Nephron progenitor cell (in vitro differentiated cells): ENCODE results near the gene UBR1.
"Not testable (repeated sequence)": the region's sequence is repeated elsewhere in the genome, so short reads cannot be mapped to it uniquely, and the experiment has no call there.

Experiments used
- DNase-seq: peaks from one replicate; pipeline ENCODE4 v3.0.0; 2021
- H3K27ac Mint-ChIP-seq: 2 replicates; pipeline ENCODE4 v1.8.0; 2021; ENCODE audit warnings: mild to moderate bottlenecking, moderate library complexity, mixed read lengths
- H3K27me3 Mint-ChIP-seq: 2 replicates; pipeline ENCODE4 v1.8.0; 2021; ENCODE audit warnings: mild to moderate bottlenecking, low read depth, mixed read lengths; ENCODE audit not compliant: poor library complexity
- H3K36me3 Mint-ChIP-seq: 2 replicates; pipeline ENCODE4 v1.8.0; 2021; ENCODE audit warnings: low read depth, mixed read lengths
- H3K4me1 Mint-ChIP-seq: 2 replicates; pipeline ENCODE4 v1.8.0; 2021; ENCODE audit warnings: mixed read lengths
- H3K4me3 Mint-ChIP-seq: 2 replicates; pipeline ENCODE4 v1.8.0; 2021; ENCODE audit warnings: mild to moderate bottlenecking, moderate library complexity, mixed read lengths
- H3K9me3 Mint-ChIP-seq: 2 replicates; pipeline ENCODE4 v1.8.0; 2021; ENCODE audit warnings: mild to moderate bottlenecking, moderate library complexity, mixed read lengths
- CTCF ChIP-seq: fragments of 200-600 bp; sonication (generic); IDR thresholded peaks from 2 replicates; pipeline ENCODE4 v1.5.0; 2021; ENCODE audit warnings: antibody characterized with exemption

UBR1 gene

DNA sequence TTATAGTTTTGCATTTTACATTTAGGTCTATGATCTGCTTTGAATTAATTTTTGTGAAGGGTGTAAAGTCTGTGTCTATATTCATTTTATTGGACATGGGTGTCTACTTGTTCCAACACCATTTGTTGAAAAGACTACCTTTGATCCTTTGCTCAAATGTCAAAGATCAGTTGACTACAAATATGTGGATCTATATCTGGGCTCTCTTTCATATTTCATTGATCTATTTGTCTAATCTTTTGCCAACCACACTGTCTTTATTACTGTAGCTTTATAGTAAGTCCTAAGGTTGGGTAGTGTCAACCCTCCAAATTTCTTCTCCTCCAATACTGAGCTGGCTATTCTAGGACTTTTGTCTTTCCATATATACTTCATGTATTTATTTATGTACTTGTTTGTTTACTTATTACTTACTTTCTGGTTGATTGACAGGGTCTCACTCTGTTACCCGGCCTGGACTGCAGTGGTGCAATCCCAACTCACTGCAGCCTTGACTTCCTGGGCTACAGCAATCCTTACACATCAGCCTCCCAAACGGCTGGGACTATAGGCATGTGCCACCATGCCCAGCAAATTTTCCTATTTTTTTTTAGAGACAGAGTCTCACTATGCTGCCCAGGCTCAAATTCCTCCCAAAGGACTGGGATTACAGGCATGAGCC, 131.5 kb downstream of the UBR1 start:
- Mint-ChIP-seq H3K9me3 (peaks cover 36% of the 10 kb centered on the region), H3K36me3 (peaks cover 91% of the 10 kb centered on the region), H3K4me3 (no peak overlapping the region), H3K4me1 (no peaks in the 10 kb centered on the region), H3K27ac (no peak overlapping the region), H3K27me3 (no peaks in the 10 kb centered on the region)
- TF ChIP-seq CTCF = no peak
- no peak for DNase-seq

- TF ChIP-seq CTCF = no peak
- peaks cover 44% of the 10 kb centered on the region for H3K9me3 Mint-ChIP-seq
- DNase-seq = no peak
- H3K4me3 Mint-ChIP-seq = no peak overlapping the region
- peaks cover 96% of the 10 kb centered on the region for H3K36me3 Mint-ChIP-seq
- H3K4me1 Mint-ChIP-seq = no peaks in the 10 kb centered on the region
- no peaks in the 10 kb centered on the region for H3K27me3 Mint-ChIP-seq
- no peak overlapping the region for H3K27ac Mint-ChIP-seq
Observed at GRCh38 chr15:42973114-42973513, 132.7 kb downstream of the UBR1 start.

- no peaks in the 10 kb centered on the region for H3K27me3 Mint-ChIP-seq
- no peak for DNase-seq
- no peak overlapping the region for H3K4me3 Mint-ChIP-seq
- no peaks in the 10 kb centered on the region for H3K4me1 Mint-ChIP-seq
- H3K9me3 Mint-ChIP-seq = peaks cover 44% of the 10 kb centered on the region
- peaks cover 85% of the 10 kb centered on the region for H3K36me3 Mint-ChIP-seq
- TF ChIP-seq CTCF = no peak
- H3K27ac Mint-ChIP-seq = no peak overlapping the region
Observed at GRCh38 chr15:42971830-42972229, 134.0 kb downstream of the UBR1 start.

DNA sequence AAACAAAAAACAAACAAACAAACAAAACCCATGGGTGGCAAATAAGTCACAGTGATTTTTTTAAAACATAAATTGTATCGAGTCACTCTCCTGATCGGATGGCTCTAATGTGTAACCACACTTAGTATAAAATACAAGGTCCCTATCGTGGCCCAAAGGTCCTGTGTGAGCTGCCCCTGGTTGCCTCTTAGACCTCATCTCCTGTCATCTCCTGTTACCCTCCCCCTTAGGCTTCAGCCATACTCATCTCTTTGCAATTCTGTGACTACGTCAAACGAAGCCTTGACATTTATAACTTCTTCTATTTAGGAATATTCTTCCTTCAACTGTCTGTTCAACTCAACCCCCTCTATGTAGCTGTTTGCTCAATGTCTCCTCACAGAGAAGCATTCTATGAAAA, 141.4 kb downstream of the UBR1 start:
- no peak for TF ChIP-seq CTCF
- Mint-ChIP-seq H3K27ac (peak overlapping the region; percentile 80), H3K36me3 (peaks cover 61% of the 10 kb centered on the region), H3K27me3 (no peaks in the 10 kb centered on the region), H3K4me3 (no peak overlapping the region), H3K4me1 (no peaks in the 10 kb centered on the region), H3K9me3 (peaks cover 10% of the 10 kb centered on the region)
- DNase-seq = no peak

- DNase-seq = no peak
- no peak overlapping the region for H3K4me3 Mint-ChIP-seq
- no peaks in the 10 kb centered on the region for H3K9me3 Mint-ChIP-seq
- no peak overlapping the region for H3K27ac Mint-ChIP-seq
- peaks cover 71% of the 10 kb centered on the region for H3K36me3 Mint-ChIP-seq
- peaks cover 2% of the 10 kb centered on the region for H3K27me3 Mint-ChIP-seq
- no peak for TF ChIP-seq CTCF
- no peaks in the 10 kb centered on the region for H3K4me1 Mint-ChIP-seq
Observed at GRCh38 chr15:42955518-42955917, 150.3 kb downstream of the UBR1 start.

DNA sequence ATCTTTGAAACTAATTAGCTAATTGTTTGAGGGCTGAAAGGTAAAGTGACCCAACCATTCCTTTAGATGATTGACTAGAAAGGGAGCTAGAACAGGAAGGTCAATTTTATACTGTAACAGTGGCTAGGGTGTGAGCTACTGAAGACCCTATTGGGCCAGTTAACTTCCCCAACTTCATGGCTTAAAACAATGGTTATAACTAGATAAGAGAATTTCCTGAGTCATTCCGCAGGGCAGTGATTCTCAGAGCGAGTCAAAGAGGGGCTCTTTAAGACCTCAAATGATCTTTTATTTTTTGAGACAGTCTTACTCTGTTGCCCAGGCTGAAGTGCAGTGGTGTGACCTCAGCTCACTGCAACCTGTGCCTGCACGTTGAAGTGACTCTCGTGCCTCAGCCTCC, 151.5 kb downstream of the UBR1 start:
- Mint-ChIP-seq H3K36me3 (peaks cover 71% of the 10 kb centered on the region), H3K4me1 (no peaks in the 10 kb centered on the region), H3K27me3 (peaks cover 2% of the 10 kb centered on the region), H3K27ac (no peak overlapping the region), H3K9me3 (peaks cover 4% of the 10 kb centered on the region), H3K4me3 (no peak overlapping the region)
- TF ChIP-seq CTCF = no peak
- no peak for DNase-seq

DNA sequence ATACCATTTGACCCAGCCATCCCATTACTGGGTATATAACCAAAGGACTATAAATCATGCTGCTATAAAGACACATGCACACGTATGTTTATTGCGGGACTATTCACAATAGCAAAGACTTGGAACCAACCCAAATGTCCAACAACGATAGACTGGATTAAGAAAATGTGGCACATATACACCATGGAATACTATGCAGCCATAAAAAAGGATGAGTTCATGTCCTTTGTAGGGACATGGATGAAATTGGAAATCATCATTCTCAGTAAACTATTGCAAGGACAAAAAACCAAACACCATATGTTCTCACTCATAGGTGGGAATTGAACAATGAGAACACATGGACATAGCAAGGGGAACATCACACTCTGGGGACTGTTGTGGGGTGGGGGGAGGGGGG, 156.9 kb downstream of the UBR1 start:
- not testable (repeated sequence) for H3K4me3 Mint-ChIP-seq, H3K27me3 Mint-ChIP-seq, H3K27ac Mint-ChIP-seq, DNase-seq, H3K4me1 Mint-ChIP-seq
- peaks cover 11% of the 10 kb centered on the region for H3K9me3 Mint-ChIP-seq
- H3K36me3 Mint-ChIP-seq = peaks cover 75% of the 10 kb centered on the region
